HEK293 (cell line): ENCODE results near the gene ZFP36.

Experiments
- AEBP2 ChIP-seq: fragments of 450-650 bp; formaldehyde crosslinking; IDR thresholded peaks from 2 replicates; pipeline ENCODE4 v1.5.1; 2016; ENCODE audit warnings: missing biosample characterization, missing genetic modification characterization, borderline replicate concordance
- HIC1 ChIP-seq: fragments of 450-650 bp; formaldehyde crosslinking; IDR thresholded peaks from 2 replicates; pipeline ENCODE4 v1.5.1; 2016; ENCODE audit warnings: missing biosample characterization, missing genetic modification characterization
- HOXD13 ChIP-seq: sonication (generic); formaldehyde crosslinking; IDR thresholded peaks from 2 replicates; pipeline ENCODE4 v1.8.0; 2022; ENCODE audit warnings: missing genetic modification reagents, borderline replicate concordance
- OVOL3 ChIP-seq: fragments of 450-650 bp; formaldehyde crosslinking; IDR thresholded peaks from 2 replicates; pipeline ENCODE4 v1.5.1; 2016; ENCODE audit warnings: missing biosample characterization, missing genetic modification characterization
- PATZ1 ChIP-seq: fragments of 450-650 bp; formaldehyde crosslinking; IDR thresholded peaks from 2 replicates; pipeline ENCODE4 v1.5.1; 2016; ENCODE audit warnings: missing biosample characterization, missing genetic modification characterization
- PBX3 ChIP-seq: sonication (generic); formaldehyde crosslinking; IDR thresholded peaks from 2 replicates; pipeline ENCODE4 v1.8.1; 2022; ENCODE audit warnings: mild to moderate bottlenecking, moderate library complexity, missing genetic modification reagents
- SCRT1 ChIP-seq: fragments of 450-650 bp; formaldehyde crosslinking; IDR thresholded peaks from 2 replicates; pipeline ENCODE4 v1.5.1; 2016; ENCODE audit warnings: missing biosample characterization, missing genetic modification characterization, borderline replicate concordance
- YY2 ChIP-seq: fragments of 450-650 bp; formaldehyde crosslinking; IDR thresholded peaks from 2 replicates; pipeline ENCODE4 v1.5.1; 2016; ENCODE audit warnings: missing biosample characterization, missing genetic modification characterization
- ZBTB8A ChIP-seq: fragments of 450-650 bp; formaldehyde crosslinking; IDR thresholded peaks from 2 replicates; pipeline ENCODE4 v1.5.1; 2016; ENCODE audit warnings: missing biosample characterization, missing genetic modification characterization
- ZFHX2 ChIP-seq: fragments of 450-650 bp; formaldehyde crosslinking; conservative IDR thresholded peaks from 2 replicates; pipeline ENCODE4 v1.5.1; 2016; ENCODE audit warnings: missing biosample characterization, missing genetic modification characterization
- ZNF121 ChIP-seq: fragments of 450-650 bp; formaldehyde crosslinking; IDR thresholded peaks from 2 replicates; pipeline ENCODE4 v1.5.1; 2016; ENCODE audit warnings: missing biosample characterization, missing genetic modification characterization
- ZNF132 ChIP-seq: fragments of 450-650 bp; formaldehyde crosslinking; IDR thresholded peaks from 2 replicates; pipeline ENCODE4 v1.5.1; 2017; ENCODE audit warnings: missing biosample characterization, missing genetic modification characterization, borderline replicate concordance
- ZNF175 ChIP-seq: fragments of 450-650 bp; formaldehyde crosslinking; IDR thresholded peaks from 2 replicates; pipeline ENCODE4 v1.5.1; 2016; ENCODE audit warnings: missing biosample characterization, missing genetic modification characterization
- ZNF18 ChIP-seq: fragments of 450-650 bp; formaldehyde crosslinking; IDR thresholded peaks from 2 replicates; pipeline ENCODE4 v1.5.1; 2016; ENCODE audit warnings: missing biosample characterization, missing genetic modification characterization
- ZNF23 ChIP-seq: fragments of 450-650 bp; formaldehyde crosslinking; IDR thresholded peaks from 2 replicates; pipeline ENCODE4 v1.5.1; 2016; ENCODE audit warnings: missing biosample characterization, missing genetic modification characterization, borderline replicate concordance
- ZNF266 ChIP-seq: fragments of 450-650 bp; formaldehyde crosslinking; IDR thresholded peaks from 2 replicates; pipeline ENCODE4 v1.5.1; 2016; ENCODE audit warnings: missing biosample characterization, missing genetic modification characterization, low read depth
- ZNF280C ChIP-seq: fragments of 450-650 bp; formaldehyde crosslinking; IDR thresholded peaks from 2 replicates; pipeline ENCODE4 v1.5.1; 2016; ENCODE audit warnings: missing biosample characterization, missing genetic modification characterization
- ZNF391 ChIP-seq: fragments of 450-650 bp; formaldehyde crosslinking; IDR thresholded peaks from 2 replicates; pipeline ENCODE4 v1.5.1; 2016; ENCODE audit warnings: low read depth, missing biosample characterization, missing genetic modification characterization, borderline replicate concordance
- ZNF394 ChIP-seq: fragments of 450-650 bp; formaldehyde crosslinking; IDR thresholded peaks from 2 replicates; pipeline ENCODE4 v1.5.1; 2016; ENCODE audit warnings: missing biosample characterization, missing genetic modification characterization, mild to moderate bottlenecking, moderate library complexity, borderline replicate concordance
- ZNF510 ChIP-seq: fragments of 450-650 bp; formaldehyde crosslinking; IDR thresholded peaks from 2 replicates; pipeline ENCODE4 v1.5.1; 2018; ENCODE audit warnings: mild to moderate bottlenecking, missing genetic modification characterization, missing biosample characterization; ENCODE audit not compliant: insufficient replicate concordance
- ZNF529 ChIP-seq: fragments of 450-650 bp; formaldehyde crosslinking; IDR thresholded peaks from 2 replicates; pipeline ENCODE4 v1.5.1; 2017; ENCODE audit warnings: missing genetic modification characterization, missing biosample characterization; ENCODE audit not compliant: insufficient replicate concordance
- ZNF654 ChIP-seq: fragments of 450-650 bp; formaldehyde crosslinking; IDR thresholded peaks from 2 replicates; pipeline ENCODE4 v1.5.1; 2016; ENCODE audit warnings: low read depth, missing biosample characterization, missing genetic modification characterization
- ZNF791 ChIP-seq: fragments of 450-650 bp; formaldehyde crosslinking; IDR thresholded peaks from 2 replicates; pipeline ENCODE4 v1.5.1; 2016; ENCODE audit warnings: missing biosample characterization, missing genetic modification characterization
- ZNF843 ChIP-seq: fragments of 450-650 bp; formaldehyde crosslinking; IDR thresholded peaks from 2 replicates; pipeline ENCODE4 v1.5.1; 2016; ENCODE audit warnings: missing biosample characterization, missing genetic modification characterization
- ZSCAN30 ChIP-seq: fragments of 450-650 bp; IDR thresholded peaks from 2 replicates; pipeline ENCODE4 v1.5.1; 2018; ENCODE audit warnings: missing biosample characterization, mild to moderate bottlenecking, missing genetic modification characterization, moderate library complexity

ZFP36 gene

GRCh38 chr19:39390751-39391437 is 15.8 kb upstream of the ZFP36 start, which contains the start of the genes MED29 and PAF1 (continued):
- TF ChIP-seq PBX3 (CRISPR knock-in tag): peak; percentile 81
- peak; percentile 67; the same call in 1 of the 2 replicates for TF ChIP-seq ZNF394
- no peak for TF ChIP-seq ZNF510 (tag by site-specific recombination)
- peak; percentile 84; the same call in 1 of the 2 replicates for TF ChIP-seq HIC1 (tag by site-specific recombination)
- peak; percentile 90 for TF ChIP-seq OVOL3
- peak; percentile 97 for TF ChIP-seq ZFHX2 (tag by site-specific recombination)
- no peak; the same call in none of the 2 replicates for TF ChIP-seq ZNF121
- no peak for TF ChIP-seq ZNF18 (tag by site-specific recombination)
- no peak for TF ChIP-seq ZNF654 (tag by site-specific recombination)
- TF ChIP-seq ZNF391: peak; percentile 97
- TF ChIP-seq ZNF175: no peak
- TF ChIP-seq ZNF23 (tag by site-specific recombination): no peak
- peak; percentile 95 for TF ChIP-seq ZSCAN30
- peak; percentile 90 for TF ChIP-seq ZBTB8A (tag by site-specific recombination)
- peak; percentile 100 for TF ChIP-seq SCRT1 (tag by site-specific recombination)
- TF ChIP-seq ZNF132 (tag by site-specific recombination): no peak
- no peak for TF ChIP-seq ZNF280C (tag by site-specific recombination)
- TF ChIP-seq PATZ1 (tag by site-specific recombination): peak; percentile 99
- TF ChIP-seq ZNF843 (tag by site-specific recombination): peak; percentile 89
- no peak for TF ChIP-seq HOXD13 (CRISPR knock-in tag)
- TF ChIP-seq ZNF791 (tag by site-specific recombination): no peak
- TF ChIP-seq ZNF266: no peak
- no peak for TF ChIP-seq ZNF529 (tag by site-specific recombination)
- no peak; the same call in 1 of the 2 replicates for TF ChIP-seq AEBP2
- peak; percentile 100 for TF ChIP-seq YY2
